GM12878 (cell line): Measurements from ENCODE around the gene BICRA. TPM values are rescaled to one million over a fixed set of nuclear protein-coding genes. Genes with fewer than 3 reads are reported as not detected.

Experiments
- ATAC-seq: fragments of 200-7000 bp; cut with Tn5 transposase; 3 replicates; pipeline ENCODE4 v1.9.1; 2020; ENCODE audit warnings: mild to moderate bottlenecking, moderate library complexity
- BruUV-seq: library from RNA; stranded (reverse); fragments of 400-500 nt; replicated peaks from 2 replicates; lab custom pipeline; 2021; lab: Mats Ljungman, UMichigan
- CTCF ChIA-PET: fragments of 300-600 bp; sonication (Branson Sonifier 250); formaldehyde crosslinking; extraction: SDS; loops from one replicate; lab custom pipeline; 2021; ENCODE audit warnings: inconsistent platforms; lab: Yijun Ruan, JAX
- POLR2A ChIA-PET: fragments of 350-600 bp; formaldehyde crosslinking; extraction: SDS; loops from one replicate; lab custom pipeline; 2021; ENCODE audit warnings: inconsistent platforms; lab: Charles Lee
- RAD21 ChIA-PET: fragments of 300-600 bp; sonication (Branson Sonifier 250); formaldehyde crosslinking; loops from one replicate; lab custom pipeline; 2023; ENCODE audit warnings: antibody characterized with exemption; ENCODE audit not compliant: unreplicated experiment; lab: Charles Lee
- SMC1A ChIA-PET: fragments of 300-600 bp; sonication (Branson Sonifier 250); formaldehyde crosslinking; loops from one replicate; lab custom pipeline; 2023; ENCODE audit not compliant: unreplicated experiment, uncharacterized antibody; lab: Charles Lee
- DNase-seq: peaks from one replicate; pipeline ENCODE4 v3.0.0-alpha.2; 2011; ENCODE audit warnings: low read depth, low spot score
- FAIRE-seq: peaks from 3 replicates; lab custom pipeline; 2011; peaks lifted over from hg19 to GRCh38; lab: Jason Lieb, UNC
- H2AFZ ChIP-seq: 2 replicates; pipeline ENCODE4 v1.6.0; 2011; ENCODE audit warnings: low read depth, low read length, control low read depth; ENCODE audit not compliant: control insufficient read depth
- H3K27ac ChIP-seq: 2 replicates; pipeline ENCODE4 v1.5.1; 2011; ENCODE audit warnings: control low read depth; ENCODE audit not compliant: control insufficient read depth, insufficient read depth
- H3K27me3 ChIP-seq, 2 experiments: replicated peaks in 1 of 2; 2 replicates each; pipeline versions ENCODE4 v1.6.0 to v1.6.1; 2011; ENCODE audit warnings: low read length in 1 of 2; ENCODE audit not compliant: control insufficient read depth in 2 of 2, insufficient read depth in 2 of 2
- H3K36me3 ChIP-seq, 2 experiments: 2 replicates each; pipeline ENCODE4 v1.5.1; 2011; ENCODE audit warnings: low read length in 1 of 2; ENCODE audit not compliant: control insufficient read depth in 2 of 2, insufficient read depth in 2 of 2
- H3K4me1 ChIP-seq: 2 replicates; pipeline ENCODE4 v1.6.1; 2011; ENCODE audit warnings: mild to moderate bottlenecking, low read length, moderate library complexity, mixed read lengths; ENCODE audit not compliant: control insufficient read depth, insufficient read depth
- H3K4me2 ChIP-seq: 2 replicates; pipeline ENCODE4 v1.6.0; 2011; ENCODE audit warnings: control low read depth; ENCODE audit not compliant: control insufficient read depth, insufficient read depth
- H3K4me3 ChIP-seq: fragments of 200-600 bp; sonication (generic); 2 replicates; pipeline ENCODE4 v1.5.1; 2016
- H3K79me2 ChIP-seq: 2 replicates; pipeline ENCODE4 v1.6.0; 2011; ENCODE audit warnings: low read length; ENCODE audit not compliant: control insufficient read depth, insufficient read depth
- H3K9ac ChIP-seq: 2 replicates; pipeline ENCODE4 v1.8.0; 2011; ENCODE audit warnings: low read length, control low read depth, mixed read lengths; ENCODE audit not compliant: control insufficient read depth, insufficient read depth
- H3K9me3 ChIP-seq: replicated peaks from 3 replicates; pipeline ENCODE4 v1.5.1; 2011; ENCODE audit warnings: mild to moderate bottlenecking, low read length; ENCODE audit not compliant: control insufficient read depth, insufficient read depth
- H4K20me1 ChIP-seq: 2 replicates; pipeline ENCODE4 v1.6.0; 2011; ENCODE audit not compliant: control insufficient read depth, insufficient read depth
- CREM ChIP-seq: IDR thresholded peaks from 2 replicates; pipeline ENCODE4 v1.6.1; 2014; ENCODE audit warnings: antibody characterized with exemption, low read depth
- EZH2 ChIP-seq: IDR thresholded peaks from 2 replicates; pipeline ENCODE4 v1.6.1; 2012; ENCODE audit warnings: low read depth, mild to moderate bottlenecking, control low read depth, inconsistent platforms, low read length, borderline replicate concordance; ENCODE audit not compliant: control insufficient read depth
- HDAC6 ChIP-seq: fragments of 200-600 bp; sonication (generic); IDR thresholded peaks from one replicate; pipeline ENCODE4 v1.8.0; 2017; ENCODE audit warnings: antibody characterized with exemption; ENCODE audit not compliant: unreplicated experiment
- KDM1A ChIP-seq: fragments of 200-600 bp; sonication (generic); IDR thresholded peaks from 2 replicates; pipeline ENCODE4 v1.6.1; 2016; ENCODE audit warnings: borderline replicate concordance
- NFXL1 ChIP-seq: fragments of 450-650 bp; IDR thresholded peaks from 2 replicates; pipeline ENCODE4 v1.6.1; 2017; ENCODE audit warnings: antibody characterized with exemption, mild to moderate bottlenecking, borderline replicate concordance
- RB1 ChIP-seq: fragments of 450-650 bp; formaldehyde crosslinking; IDR thresholded peaks from 2 replicates; pipeline ENCODE4 v1.6.1; 2017; ENCODE audit warnings: mild to moderate bottlenecking, borderline replicate concordance
- TAF1 ChIP-seq: IDR thresholded peaks from 2 replicates; pipeline ENCODE4 v1.6.1; 2011; ENCODE audit warnings: mild to moderate bottlenecking, low read depth, low read length, borderline replicate concordance
- ZNF217 ChIP-seq: fragments of 450-650 bp; IDR thresholded peaks from 2 replicates; pipeline ENCODE4 v1.6.1; 2017; ENCODE audit warnings: antibody characterized with exemption, mild to moderate bottlenecking
- WGBS: methylation state at CpG from one replicate; pipeline ENCODE4 v1.1.6; 2016; ENCODE audit warnings: low lambda C conversion rate; ENCODE audit not compliant: insufficient replicate concordance, insufficient coverage; ENCODE audit errors: missing lambda C conversion rate; 5-methylcytosine and 5-hydroxymethylcytosine counted together
- in situ Hi-C: fragments of 300-500 bp; cut with MboI; formaldehyde crosslinking; loops from 9 replicates; pipeline ENCODE4 v1.14.3; 2018; ENCODE audit warnings: mixed read lengths
- intact Hi-C: fragments of 100-400 bp; cut with micrococcal nuclease; formaldehyde crosslinking; loops from one replicate; pipeline ENCODE4 v1.14.2; 2022; ENCODE audit not compliant: unreplicated experiment
- polyA plus RNA-seq, 11 experiments: library from polyadenylated mRNA; depleted of rRNA in 4 of 11; unstranded in 6 of 11; stranded (reverse) in 5 of 11; fragments of >200 nt; fragmentation: Nextera tagmentation in 4 of 11; fragmentation: Illumina TruSeq in 1 of 11; extraction: Ambion mirVana in 4 of 11; extraction: Trizol in 1 of 11; gene quantifications; 1 replicate in 1 of 11; 2 replicates in 10 of 11; pipeline versions ENCODE4 v1.2.1 to v1.2.3, GENCODE V29; 2011 to 2016; ENCODE audit warnings: inconsistent platforms in 2 of 11, missing spikeins in 2 of 11, low read depth in 1 of 11
- total RNA-seq, 4 experiments: library from RNA; depleted of rRNA in 3 of 4; stranded (reverse); fragments of >200 nt in 3 of 4; fragmentation: Illumina TruSeq in 1 of 4; extraction: Trizol in 1 of 4; gene quantifications; 2 replicates each; pipeline versions ENCODE4 v1.2.1 to v1.2.3, GENCODE V29; 2013 to 2021
- TF ChIP-seq, protein P1 (sequence below): IDR thresholded peaks from 2 replicates; pipeline ENCODE4 v1.6.1; 2011; ENCODE audit warnings: borderline replicate concordance, low read depth, mild to moderate bottlenecking, moderate library complexity, mixed read lengths, low read length; ENCODE audit not compliant: insufficient read depth; ENCODE audit errors: extremely low read length
- TF ChIP-seq, protein P2 (sequence below): fragments of 450-650 bp; conservative IDR thresholded peaks from 2 replicates; pipeline ENCODE4 v1.6.1; 2017; ENCODE audit warnings: mild to moderate bottlenecking, moderate library complexity
- TF ChIP-seq, protein P3 (sequence below): IDR thresholded peaks from 2 replicates; pipeline ENCODE4 v1.6.1; 2012; ENCODE audit warnings: mild to moderate bottlenecking, low read depth, low read length
- TF ChIP-seq, protein P4 (sequence below): fragments of 450-650 bp; IDR thresholded peaks from 2 replicates; pipeline ENCODE4 v1.6.1; 2017; ENCODE audit warnings: mild to moderate bottlenecking, moderate library complexity

BICRA gene
- total and polyA plus RNA-seq, 10 of the 15 experiments (the other 5 are each of a cell fraction or from before 2014, with no cell fraction given), result 0.11 to 15.3 (median 1.3) TPM

DNA sequence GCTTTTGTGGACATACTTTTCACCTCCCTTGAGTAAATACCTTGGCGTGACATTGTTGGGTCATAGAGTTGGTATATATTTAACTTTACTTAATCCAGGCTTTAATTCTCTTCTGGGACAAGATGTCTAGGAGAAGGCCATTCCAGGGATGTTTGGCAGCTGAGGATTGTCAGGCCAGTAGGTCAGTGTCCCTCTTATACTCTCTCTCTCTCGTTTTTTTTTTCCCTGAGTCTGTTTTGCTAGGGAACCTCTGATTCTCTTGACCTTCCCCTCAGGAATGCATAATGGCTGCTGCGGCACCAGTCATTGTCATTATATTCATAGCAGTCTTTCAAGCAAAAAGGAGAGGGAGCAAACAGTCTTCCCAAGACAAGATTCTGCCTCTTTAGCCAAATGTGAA lies 48.8 kb downstream of the BICRA start:
- 76% methylated on average over 3 of the region's 3 CpGs for WGBS
- no peaks in the 10 kb centered on the region for H3K27me3 ChIP-seq
- no peaks in the 10 kb centered on the region for H4K20me1 ChIP-seq
- H3K9ac ChIP-seq, result no peak overlapping the region
- BruUV-seq, result no TSS peak
- H3K4me3 ChIP-seq, result no peak overlapping the region
- RAD21 ChIA-PET, result no interaction called here
- FAIRE-seq (no peak), DNase-seq (no peak), ATAC-seq (no peak)
- H3K4me2 ChIP-seq, result no peak overlapping the region
- in situ Hi-C loops (no loop called here), intact Hi-C loops (no loop called here)
- POLR2A ChIA-PET, result no interaction called here
- no peak overlapping the region for H3K27ac ChIP-seq
- H3K4me1 ChIP-seq, result no peaks in the 10 kb centered on the region
- CTCF ChIA-PET, result no interaction called here
- H3K9me3 ChIP-seq, result no peaks in the 10 kb centered on the region
- H3K79me2 ChIP-seq, result peaks cover 4% of the 10 kb centered on the region
- H3K36me3 ChIP-seq, result peaks cover 0 to 2% of the 10 kb centered on the region in 2 experiments; a peak in 2 of 4 replicates
- no peak overlapping the region for H2AFZ ChIP-seq
- SMC1A ChIA-PET, result no interaction called here
- TF ChIP-seq TAF1 (no peak), KDM1A (no peak), EZH2 (no peak), HDAC6 (no peak), NFXL1 (no peak), RB1 (no peak), CREM (no peak), ZNF217 (no peak)
- TF ChIP-seq, protein P1, sequence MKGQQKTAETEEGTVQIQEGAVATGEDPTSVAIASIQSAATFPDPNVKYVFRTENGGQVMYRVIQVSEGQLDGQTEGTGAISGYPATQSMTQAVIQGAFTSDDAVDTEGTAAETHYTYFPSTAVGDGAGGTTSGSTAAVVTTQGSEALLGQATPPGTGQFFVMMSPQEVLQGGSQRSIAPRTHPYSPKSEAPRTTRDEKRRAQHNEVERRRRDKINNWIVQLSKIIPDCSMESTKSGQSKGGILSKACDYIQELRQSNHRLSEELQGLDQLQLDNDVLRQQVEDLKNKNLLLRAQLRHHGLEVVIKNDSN, result no peak
- TF ChIP-seq, protein P2, sequence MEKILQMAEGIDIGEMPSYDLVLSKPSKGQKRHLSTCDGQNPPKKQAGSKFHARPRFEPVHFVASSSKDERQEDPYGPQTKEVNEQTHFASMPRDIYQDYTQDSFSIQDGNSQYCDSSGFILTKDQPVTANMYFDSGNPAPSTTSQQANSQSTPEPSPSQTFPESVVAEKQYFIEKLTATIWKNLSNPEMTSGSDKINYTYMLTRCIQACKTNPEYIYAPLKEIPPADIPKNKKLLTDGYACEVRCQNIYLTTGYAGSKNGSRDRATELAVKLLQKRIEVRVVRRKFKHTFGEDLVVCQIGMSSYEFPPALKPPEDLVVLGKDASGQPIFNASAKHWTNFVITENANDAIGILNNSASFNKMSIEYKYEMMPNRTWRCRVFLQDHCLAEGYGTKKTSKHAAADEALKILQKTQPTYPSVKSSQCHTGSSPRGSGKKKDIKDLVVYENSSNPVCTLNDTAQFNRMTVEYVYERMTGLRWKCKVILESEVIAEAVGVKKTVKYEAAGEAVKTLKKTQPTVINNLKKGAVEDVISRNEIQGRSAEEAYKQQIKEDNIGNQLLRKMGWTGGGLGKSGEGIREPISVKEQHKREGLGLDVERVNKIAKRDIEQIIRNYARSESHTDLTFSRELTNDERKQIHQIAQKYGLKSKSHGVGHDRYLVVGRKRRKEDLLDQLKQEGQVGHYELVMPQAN, result no peak
- TF ChIP-seq, protein P3, sequence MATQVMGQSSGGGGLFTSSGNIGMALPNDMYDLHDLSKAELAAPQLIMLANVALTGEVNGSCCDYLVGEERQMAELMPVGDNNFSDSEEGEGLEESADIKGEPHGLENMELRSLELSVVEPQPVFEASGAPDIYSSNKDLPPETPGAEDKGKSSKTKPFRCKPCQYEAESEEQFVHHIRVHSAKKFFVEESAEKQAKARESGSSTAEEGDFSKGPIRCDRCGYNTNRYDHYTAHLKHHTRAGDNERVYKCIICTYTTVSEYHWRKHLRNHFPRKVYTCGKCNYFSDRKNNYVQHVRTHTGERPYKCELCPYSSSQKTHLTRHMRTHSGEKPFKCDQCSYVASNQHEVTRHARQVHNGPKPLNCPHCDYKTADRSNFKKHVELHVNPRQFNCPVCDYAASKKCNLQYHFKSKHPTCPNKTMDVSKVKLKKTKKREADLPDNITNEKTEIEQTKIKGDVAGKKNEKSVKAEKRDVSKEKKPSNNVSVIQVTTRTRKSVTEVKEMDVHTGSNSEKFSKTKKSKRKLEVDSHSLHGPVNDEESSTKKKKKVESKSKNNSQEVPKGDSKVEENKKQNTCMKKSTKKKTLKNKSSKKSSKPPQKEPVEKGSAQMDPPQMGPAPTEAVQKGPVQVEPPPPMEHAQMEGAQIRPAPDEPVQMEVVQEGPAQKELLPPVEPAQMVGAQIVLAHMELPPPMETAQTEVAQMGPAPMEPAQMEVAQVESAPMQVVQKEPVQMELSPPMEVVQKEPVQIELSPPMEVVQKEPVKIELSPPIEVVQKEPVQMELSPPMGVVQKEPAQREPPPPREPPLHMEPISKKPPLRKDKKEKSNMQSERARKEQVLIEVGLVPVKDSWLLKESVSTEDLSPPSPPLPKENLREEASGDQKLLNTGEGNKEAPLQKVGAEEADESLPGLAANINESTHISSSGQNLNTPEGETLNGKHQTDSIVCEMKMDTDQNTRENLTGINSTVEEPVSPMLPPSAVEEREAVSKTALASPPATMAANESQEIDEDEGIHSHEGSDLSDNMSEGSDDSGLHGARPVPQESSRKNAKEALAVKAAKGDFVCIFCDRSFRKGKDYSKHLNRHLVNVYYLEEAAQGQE, result no peak
- TF ChIP-seq, protein P4, sequence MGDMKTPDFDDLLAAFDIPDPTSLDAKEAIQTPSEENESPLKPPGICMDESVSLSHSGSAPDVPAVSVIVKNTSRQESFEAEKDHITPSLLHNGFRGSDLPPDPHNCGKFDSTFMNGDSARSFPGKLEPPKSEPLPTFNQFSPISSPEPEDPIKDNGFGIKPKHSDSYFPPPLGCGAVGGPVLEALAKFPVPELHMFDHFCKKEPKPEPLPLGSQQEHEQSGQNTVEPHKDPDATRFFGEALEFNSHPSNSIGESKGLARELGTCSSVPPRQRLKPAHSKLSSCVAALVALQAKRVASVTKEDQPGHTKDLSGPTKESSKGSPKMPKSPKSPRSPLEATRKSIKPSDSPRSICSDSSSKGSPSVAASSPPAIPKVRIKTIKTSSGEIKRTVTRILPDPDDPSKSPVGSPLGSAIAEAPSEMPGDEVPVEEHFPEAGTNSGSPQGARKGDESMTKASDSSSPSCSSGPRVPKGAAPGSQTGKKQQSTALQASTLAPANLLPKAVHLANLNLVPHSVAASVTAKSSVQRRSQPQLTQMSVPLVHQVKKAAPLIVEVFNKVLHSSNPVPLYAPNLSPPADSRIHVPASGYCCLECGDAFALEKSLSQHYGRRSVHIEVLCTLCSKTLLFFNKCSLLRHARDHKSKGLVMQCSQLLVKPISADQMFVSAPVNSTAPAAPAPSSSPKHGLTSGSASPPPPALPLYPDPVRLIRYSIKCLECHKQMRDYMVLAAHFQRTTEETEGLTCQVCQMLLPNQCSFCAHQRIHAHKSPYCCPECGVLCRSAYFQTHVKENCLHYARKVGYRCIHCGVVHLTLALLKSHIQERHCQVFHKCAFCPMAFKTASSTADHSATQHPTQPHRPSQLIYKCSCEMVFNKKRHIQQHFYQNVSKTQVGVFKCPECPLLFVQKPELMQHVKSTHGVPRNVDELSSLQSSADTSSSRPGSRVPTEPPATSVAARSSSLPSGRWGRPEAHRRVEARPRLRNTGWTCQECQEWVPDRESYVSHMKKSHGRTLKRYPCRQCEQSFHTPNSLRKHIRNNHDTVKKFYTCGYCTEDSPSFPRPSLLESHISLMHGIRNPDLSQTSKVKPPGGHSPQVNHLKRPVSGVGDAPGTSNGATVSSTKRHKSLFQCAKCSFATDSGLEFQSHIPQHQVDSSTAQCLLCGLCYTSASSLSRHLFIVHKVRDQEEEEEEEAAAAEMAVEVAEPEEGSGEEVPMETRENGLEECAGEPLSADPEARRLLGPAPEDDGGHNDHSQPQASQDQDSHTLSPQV, result no peak
